HG03469 (cell line): Measurements from ENCODE around the gene CSNK1G2.

Experiments
- ATAC-seq: cut with Tn5 transposase; IDR thresholded peaks from one replicate; pipeline ENCODE4 v1.9.1; 2021; ENCODE audit warnings: mild to moderate bottlenecking, moderate library complexity, moderate number of reproducible peaks; ENCODE audit not compliant: unreplicated experiment

CSNK1G2 gene

GRCh38 chr19:1917926-1918325 lies 23.0 kb upstream of the CSNK1G2 start:
- no peak for ATAC-seq

GRCh38 chr19:1918975-1919374 lies 22.0 kb upstream of the CSNK1G2 start:
- ATAC-seq = no peak

- no peak for ATAC-seq
Measured at GRCh38 chr19:1920644-1921043, 20.3 kb upstream of the CSNK1G2 start.

- no peak for ATAC-seq
Measured at GRCh38 chr19:1921326-1921725, 19.6 kb upstream of the CSNK1G2 start.

GRCh38 chr19:1921825-1922224 lies 19.1 kb upstream of the CSNK1G2 start:
- ATAC-seq = no peak

GRCh38 chr19:1922803-1923202 lies 18.2 kb upstream of the CSNK1G2 start:
- no peak for ATAC-seq

- ATAC-seq = no peak
Measured at GRCh38 chr19:1923319-1923718, 17.7 kb upstream of the CSNK1G2 start.

GRCh38 chr19:1924320-1924961 lies 16.5 kb upstream of the CSNK1G2 start:
- ATAC-seq = no peak

GRCh38 chr19:1925544-1925943 lies 15.4 kb upstream of the CSNK1G2 start:
- ATAC-seq = no peak

- no peak for ATAC-seq
Measured at GRCh38 chr19:1929021-1929742, 11.8 kb upstream of the CSNK1G2 start.

- ATAC-seq = no peak
Measured at GRCh38 chr19:1931445-1931844, 9.5 kb upstream of the CSNK1G2 start.

GRCh38 chr19:1932395-1932794 lies 8.6 kb upstream of the CSNK1G2 start:
- ATAC-seq = no peak

GRCh38 chr19:1933244-1933643 lies 7.7 kb upstream of the CSNK1G2 start:
- no peak for ATAC-seq

- ATAC-seq = no peak
Measured at GRCh38 chr19:1933942-1934341, 7.0 kb upstream of the CSNK1G2 start.

GRCh38 chr19:1935484-1936208 lies 5.3 kb upstream of the CSNK1G2 start:
- ATAC-seq = no peak

GRCh38 chr19:1936430-1936829 lies 4.5 kb upstream of the CSNK1G2 start:
- ATAC-seq = no peak

GRCh38 chr19:1936916-1937610 lies 3.9 kb upstream of the CSNK1G2 start:
- ATAC-seq = no peak

GRCh38 chr19:1938071-1938470 lies 2.9 kb upstream of the CSNK1G2 start:
- ATAC-seq = no peak

GRCh38 chr19:1942078-1942933 lies 1.3 kb downstream of the CSNK1G2 start:
- ATAC-seq = no peak

GRCh38 chr19:1942934-1943555 lies 2.1 kb downstream of the CSNK1G2 start:
- no peak for ATAC-seq
